Fibroblast of skin of left quadriceps (primary cell): Measurements from ENCODE around the gene IZUMO4.

ENCODE experiments used
- DNase-seq, 2 experiments: peaks; one replicate each; pipeline ENCODE4 v3.0.0-alpha.2; 2013; ENCODE audit warnings: low read depth in 2 of 2

IZUMO4 gene

DNA sequence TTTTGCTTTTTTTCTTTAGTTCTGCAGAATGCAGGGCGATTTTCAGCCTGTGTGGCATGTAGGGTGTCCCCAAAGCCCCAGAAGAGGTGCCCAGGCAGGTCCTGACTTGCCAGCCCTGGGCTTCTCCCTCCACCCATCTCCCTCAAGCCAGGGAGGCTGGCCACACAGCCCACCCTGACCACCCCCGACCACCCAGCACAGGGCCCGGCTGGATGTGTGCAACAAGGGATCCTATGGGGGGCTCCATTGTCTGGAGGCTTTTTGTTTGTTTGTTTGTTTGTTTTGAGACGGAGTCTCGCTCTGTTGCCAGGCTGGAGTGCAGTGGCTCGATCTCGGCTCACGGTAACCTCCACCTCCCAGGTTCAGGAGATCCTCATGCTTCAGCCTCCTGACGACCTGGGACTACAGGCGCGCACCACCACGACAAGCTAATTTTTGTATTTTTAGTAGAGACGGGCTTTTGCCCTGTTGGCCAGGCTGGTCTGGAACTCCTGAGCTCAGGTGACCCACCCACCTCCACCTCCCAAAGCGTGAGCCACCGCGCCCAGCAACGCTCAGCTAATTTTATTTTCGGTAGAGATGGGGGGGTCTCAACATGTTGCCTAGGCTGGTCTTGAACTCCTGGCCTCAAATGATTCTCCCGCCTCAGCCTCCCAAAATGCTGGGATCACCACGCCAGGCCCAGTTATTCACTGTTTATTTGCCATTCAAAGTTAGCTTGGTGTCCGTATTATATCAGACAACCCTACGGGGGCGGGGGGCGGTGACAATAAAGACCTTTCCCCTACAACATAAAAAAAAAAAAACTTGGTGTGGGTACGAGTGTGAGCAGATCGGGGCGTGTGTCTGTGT lies 37.9 kb upstream of the IZUMO4 start:
- no peak for DNase-seq

DNA sequence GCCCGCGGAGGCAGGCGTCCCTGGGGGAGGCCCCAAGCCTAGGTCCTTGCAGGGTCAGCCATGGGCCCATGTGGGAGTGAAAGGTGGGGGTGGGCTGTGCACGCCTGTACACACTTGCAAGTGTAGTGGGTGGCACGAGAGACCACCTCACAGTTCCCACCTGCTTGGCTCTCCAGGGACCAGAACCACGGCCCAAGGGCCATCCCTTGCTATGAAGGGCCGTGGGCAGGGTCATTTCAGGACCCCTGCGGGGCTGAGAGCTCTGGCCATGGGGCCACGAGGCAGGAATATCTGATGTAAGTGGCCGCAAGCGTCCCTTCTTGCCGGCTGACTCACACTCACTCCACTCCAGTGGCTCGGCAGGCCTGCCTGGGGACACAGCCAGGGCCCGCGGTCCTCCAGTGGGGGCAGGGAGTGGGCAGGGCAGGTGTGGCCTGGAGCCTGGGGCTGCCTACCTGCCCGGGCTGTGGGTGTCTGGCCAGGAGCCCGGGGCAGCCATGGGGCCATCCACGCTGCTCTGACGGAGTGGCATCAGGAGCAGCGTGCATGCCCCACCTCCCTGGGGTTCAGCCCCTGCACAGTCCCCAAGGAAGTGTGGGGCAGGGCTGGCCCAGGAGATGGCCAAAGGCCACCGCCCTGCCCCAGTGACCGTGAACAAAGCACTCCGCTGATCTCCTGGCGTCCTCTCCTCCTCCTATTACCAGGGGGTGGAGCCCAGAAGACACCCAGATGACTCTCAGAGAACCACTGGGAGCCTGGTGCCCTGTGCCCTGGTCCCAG lies 37.1 kb upstream of the IZUMO4 start:
- peak; percentile 9 to 18 for DNase-seq

DNA sequence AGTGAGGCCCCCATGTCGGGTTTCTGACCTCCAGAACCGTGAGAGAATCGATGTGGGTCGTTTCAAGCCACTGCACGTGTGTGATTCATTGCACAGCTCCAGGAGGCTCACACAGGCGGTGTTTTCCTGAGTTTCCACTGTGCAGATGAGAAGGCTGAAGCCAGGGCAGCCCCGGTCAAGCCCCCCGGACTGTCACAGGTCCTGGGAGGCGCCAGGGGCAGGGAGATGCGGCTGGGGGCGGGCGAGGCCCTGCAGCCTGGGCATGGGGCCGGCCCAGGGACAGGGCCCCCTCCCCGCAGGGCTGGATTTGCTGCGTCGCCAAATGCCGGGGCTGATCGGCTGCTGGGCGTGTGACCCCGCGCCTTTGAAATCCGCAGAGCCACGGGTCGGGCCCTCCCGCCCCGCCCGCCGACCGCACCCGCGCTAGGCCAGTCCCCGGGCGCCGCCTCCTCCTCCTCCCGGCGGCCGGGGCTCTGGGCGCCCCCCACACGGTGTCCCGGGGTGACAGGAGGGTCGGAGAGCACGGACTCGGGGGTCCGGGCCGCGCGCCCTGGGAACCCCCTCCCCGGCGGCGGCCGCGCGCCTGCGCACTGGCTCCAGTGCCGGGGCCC lies 35.7 kb upstream of the IZUMO4 start:
- DNase-seq = peak; percentile 6 to 9

DNA sequence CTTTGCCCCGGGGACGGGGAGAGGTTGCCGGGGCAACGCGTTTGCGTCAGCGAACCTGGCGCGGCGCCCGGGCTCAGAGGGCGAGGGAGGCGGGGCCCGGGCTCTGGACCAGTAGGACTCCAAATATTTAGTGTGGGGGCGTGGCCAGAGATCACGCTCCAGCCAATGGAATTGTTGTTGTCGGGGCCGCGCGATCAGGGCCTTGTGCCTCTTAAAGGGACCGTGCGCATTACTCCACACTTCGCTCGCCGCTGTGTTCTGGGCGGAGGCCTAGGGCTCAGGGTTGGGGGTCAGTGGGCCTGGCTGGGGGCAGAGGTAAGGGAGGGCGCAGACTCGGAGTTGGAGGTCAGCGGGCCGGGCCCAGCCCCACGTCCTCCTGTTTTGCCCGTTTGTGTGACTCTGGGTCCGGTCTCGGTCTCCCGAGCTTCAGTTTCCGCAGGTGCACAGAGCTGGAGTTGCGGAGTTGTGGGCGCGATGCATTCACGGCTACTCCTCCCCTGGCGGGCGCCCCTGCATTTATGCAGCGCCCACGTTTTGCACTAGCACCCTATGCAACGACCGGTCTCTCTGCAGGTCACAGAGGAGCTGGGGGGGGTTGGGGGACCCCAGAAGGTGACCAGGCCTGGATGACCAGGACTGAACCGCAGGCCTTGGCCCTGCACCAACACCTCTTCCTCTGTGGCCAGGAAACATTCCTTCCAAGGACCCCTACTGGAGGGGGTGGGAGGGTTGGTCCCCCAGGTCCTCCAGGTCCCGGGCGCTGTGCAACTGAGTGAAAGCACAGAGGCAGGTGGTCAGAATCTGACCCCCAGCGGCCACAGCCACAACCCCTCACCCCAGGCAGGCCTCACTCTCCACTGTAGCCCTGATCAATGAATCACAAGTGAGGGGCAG lies 35.0 kb upstream of the IZUMO4 start:
- peak; percentile 94 to 95 for DNase-seq

DNA sequence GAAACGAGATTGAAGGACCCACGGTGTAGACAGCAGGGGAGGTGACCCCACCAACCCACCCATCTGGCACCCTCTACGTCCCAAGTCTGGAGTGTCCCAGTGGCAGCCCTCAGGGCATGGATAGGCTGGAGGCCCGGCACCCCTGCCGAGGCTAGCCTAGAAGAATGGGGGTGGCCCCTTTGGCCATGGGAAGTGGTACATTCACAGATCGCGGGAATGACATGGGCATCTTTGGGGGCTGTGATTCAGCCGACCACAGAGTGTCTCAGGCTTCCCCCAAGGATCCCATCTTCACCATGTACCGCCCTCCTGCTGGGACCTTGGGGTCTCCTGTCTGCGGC lies 34.4 kb upstream of the IZUMO4 start:
- DNase-seq = no peak

DNA sequence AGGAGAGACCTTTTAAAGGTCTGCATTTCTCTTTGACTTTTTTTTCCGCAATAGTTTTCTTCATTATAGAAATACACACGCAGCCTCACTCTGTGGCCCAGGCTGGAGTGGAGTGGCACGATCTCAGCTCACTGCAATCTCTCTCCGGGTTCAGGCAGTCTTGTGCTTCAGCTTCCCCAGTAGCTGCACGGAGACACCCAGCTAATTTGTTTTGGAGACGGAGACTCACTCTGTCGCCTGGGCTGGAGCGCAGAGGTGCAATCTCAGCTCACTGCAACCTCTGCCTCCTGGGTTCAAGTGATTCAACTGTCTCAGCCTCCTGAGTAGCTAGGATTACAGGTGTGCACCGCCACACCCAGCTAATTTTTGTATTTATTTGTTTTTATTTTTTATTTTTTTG lies 33.9 kb upstream of the IZUMO4 start:
- no peak for DNase-seq

DNA sequence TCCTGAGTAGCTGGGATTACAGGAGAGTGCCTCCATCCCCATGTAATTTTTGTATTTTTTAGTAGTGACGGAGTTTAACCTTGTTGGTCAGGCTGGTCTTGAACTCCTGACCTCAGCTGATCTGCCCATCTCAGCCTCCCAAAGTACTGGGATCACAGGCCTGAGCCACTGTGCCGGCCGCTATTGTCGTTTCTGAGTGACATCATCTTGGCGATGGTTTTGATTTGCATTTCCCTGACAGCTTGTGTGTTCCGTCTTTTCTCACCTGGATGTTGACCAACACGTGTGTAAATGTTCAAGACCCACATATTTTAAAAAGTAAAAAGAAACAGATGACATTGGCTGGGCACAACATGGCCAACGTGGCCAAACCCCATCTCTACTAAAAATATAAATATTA lies 32.9 kb upstream of the IZUMO4 start:
- DNase-seq = no peak

DNA sequence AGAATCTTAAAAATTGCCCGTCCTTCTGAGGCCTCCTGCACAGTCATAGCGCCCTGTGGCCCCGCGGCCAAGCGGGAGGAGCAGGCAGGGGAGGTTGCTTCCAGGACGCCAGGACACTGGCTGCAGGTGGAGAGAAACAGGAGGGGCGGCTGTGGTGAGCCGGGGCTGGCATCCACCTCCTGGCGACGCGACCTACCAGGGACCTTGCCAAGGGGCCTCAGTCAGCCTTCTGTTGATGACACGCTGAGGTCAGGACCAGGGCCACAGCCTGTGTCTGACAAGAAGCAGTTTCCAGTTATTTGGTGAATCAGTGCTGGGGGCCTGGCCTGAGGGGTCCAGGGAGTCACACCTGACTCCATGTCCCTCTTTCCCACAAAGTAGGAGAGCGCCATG lies 32.3 kb upstream of the IZUMO4 start:
- DNase-seq = no peak

DNA sequence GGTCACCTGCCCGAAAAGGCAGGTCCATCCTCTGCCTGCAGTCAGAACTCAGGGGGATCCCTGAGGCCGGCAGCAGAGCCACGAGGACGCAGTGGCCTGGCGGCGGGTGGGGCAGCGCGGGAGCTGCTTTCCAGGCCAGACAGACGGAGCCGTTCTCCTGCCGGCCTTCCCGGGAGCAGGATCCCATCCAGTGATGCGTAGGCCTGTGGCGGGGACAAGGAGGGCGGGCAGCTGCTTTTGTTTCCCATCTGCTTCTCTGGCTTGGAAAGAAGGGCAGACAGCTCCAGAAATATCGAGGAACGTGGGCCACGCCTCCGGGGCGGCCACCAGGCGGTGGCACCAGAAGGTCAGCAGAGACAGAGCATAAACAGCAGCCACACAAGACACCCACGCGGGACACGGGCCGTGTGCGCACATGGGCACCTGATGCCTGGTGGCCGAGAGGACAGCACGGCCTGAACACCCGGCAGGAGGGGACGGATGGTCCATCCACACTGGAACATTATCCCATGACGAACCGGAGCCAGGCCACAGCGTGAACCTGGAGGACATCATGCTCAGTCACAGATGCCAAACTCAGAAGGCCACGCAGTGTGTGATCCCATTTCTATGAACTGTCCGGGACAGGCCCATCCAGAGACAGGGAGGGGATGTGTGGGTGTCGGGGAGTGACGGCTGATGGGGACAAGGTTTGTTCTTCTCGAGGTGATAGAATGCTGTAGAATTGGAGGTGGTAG lies 31.8 kb upstream of the IZUMO4 start:
- DNase-seq = no peak

DNA sequence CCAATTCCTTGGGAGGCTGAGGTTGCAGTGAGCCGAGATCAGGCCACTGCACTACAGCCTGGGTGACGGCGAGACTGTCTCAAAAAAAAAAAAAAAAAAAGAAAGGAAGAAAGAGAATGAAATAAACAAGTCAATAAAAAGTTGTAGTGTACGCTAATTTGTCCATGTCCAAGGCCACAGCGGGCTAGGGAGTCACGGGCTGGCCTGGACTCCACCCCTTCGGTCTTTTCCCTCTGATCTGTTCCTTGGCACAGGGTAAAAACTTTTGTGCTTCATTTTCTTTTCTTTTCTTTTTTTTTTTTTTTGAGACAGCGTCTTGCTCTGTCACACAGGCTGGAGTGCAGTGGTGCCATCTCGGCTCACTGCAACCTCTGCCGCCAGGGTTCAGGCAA lies 26.3 kb upstream of the IZUMO4 start:
- no peak for DNase-seq

DNA sequence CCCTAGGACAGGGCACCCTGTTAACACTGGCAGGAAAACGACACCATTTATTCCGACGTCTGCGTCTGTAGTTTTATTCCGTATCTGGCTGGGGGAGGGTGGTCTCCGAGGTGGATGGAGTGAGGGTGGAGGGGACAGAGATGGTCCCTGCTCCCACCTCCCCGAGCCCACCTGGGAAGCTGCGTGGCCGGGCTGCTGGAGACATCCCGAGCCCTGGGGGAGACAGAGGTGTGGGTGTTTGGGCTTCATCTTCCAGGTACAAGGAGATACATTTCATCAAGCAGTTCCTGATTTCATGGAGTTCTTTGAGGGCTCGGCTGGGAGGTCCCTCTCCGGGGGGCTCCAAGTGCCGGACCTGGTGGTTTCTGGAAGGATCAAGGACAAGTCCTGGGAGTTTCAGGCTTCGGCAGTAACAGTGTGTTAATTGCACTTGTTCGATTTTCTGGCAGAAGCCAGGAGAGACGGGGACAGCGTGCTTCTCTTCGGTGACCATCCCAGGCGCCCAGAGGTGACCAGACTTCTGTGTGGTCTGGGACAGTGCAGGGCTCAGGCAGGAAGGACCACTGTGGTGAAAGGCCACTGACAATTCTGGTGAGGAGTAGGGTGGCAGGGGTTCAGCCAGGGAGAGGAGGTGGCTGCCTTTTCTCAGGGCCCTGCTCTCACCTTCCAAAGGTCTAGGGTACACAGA lies 25.6 kb upstream of the IZUMO4 start:
- no peak for DNase-seq

DNA sequence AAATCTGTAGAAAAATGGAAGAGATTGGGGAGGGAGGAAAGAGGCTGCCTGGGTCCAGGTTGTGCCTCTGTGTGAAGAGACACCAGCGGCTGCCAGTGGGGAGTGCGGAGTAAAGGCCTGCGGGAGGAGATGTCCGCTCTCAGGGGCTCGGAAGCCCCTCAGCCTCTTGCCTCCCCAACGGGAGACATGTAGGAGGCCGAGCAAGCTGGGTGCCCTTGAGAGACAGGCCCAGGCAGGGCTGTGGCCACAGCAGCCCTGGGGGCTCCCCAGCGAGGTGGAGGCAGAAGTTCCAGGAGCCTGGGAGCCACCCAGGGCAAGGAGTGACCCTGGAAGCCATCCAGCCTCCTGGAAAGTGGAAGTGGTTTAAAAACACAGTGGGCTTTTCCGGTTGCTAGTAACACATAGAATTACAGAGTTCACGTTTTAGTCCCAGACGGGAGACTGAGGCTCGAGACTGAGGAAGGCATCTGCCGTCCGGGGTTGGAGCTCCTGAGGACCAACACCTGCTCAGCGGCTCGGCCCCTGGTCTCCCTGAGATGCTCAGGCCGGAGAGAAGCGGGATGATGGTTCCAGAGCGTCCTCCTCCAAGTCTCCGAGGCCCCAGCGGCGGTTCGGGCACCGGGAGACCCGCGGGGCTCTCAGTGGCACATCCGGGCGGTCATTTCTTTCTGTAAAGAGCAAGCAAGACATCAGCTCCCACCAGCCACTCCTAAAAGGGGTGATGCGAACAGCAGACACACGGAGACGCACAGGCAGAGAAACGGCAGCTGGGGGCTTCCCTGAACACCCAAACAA lies 23.8 kb upstream of the IZUMO4 start:
- DNase-seq = no peak

DNA sequence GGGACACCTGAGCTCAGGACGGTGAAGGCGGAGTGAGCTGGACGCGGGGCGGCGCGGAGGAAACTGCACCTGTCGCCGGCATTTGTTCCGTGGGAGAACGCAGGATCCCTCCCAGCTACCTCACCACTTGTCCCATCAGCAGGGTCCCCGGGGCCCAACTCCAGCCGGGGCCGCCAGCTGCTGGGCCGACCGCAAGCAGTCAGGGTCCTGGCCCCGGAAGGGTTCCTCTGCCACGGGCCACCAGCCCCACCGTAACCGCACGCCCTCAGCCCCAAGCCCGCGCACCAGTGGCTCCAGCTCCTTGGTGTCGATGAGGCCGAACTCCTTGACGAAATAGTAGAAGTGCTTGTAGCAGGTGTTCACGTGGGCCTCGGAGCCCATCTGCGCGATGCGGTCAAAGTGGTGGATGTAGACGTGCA lies 20.2 kb upstream of the IZUMO4 start:
- no peak for DNase-seq

DNA sequence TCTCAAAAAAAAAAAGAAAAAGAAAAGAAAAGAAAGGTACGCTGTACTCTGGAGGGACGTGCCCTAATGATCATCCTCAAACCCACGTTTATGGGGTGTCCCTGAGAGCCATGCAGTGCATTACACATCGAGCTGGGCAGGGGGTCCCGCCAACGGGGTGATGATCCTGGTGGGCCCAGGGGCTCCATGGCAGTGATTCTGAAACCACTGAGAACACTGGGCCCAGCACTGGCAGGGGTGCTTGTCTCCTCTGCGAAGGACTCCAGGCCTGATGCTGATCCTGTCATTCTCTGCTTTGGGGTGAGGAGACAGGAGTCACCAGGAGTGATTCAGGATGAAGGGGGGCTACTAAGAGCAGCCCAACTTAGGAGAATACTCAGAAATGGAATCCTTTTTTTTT lies 19.3 kb upstream of the IZUMO4 start:
- DNase-seq = no peak

DNA sequence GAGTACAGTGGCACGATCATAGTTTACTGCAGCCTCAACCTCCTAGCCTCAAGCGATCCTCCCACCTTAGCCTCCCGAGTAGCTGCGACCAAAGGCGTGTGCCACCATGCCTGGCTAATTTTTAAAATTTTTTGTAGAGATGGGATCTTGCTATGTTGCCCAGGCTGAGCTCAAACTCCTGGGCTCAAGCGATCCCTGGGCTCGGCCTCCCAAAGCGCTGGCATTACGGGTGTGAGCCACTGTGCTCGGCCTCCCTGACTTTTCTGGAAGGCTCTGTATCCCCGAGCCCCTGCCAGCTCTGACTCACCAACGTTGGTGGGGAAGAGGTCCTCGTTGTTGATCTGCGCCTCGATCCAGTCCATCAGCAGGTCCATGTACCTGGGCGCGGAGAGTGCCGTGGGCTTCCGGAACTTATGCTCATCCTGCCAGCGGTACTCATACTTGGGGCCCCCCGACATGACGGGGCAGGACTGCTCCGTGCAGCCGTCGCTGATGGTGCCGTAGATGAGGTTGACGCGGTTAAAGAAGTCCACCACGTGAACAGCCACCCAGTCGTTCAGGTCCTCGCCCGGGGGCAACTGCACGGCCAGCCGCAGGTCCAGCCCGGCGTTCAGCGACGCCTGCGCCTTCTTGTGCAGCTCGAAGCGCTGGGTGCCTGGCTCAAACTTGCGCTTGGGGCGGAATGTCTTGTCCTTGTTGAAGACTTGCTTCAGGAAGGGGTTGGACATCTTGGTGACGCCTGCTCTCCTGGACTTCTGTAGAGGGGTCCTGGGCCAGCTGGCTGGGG lies 18.7 kb upstream of the IZUMO4 start:
- DNase-seq = no peak

DNA sequence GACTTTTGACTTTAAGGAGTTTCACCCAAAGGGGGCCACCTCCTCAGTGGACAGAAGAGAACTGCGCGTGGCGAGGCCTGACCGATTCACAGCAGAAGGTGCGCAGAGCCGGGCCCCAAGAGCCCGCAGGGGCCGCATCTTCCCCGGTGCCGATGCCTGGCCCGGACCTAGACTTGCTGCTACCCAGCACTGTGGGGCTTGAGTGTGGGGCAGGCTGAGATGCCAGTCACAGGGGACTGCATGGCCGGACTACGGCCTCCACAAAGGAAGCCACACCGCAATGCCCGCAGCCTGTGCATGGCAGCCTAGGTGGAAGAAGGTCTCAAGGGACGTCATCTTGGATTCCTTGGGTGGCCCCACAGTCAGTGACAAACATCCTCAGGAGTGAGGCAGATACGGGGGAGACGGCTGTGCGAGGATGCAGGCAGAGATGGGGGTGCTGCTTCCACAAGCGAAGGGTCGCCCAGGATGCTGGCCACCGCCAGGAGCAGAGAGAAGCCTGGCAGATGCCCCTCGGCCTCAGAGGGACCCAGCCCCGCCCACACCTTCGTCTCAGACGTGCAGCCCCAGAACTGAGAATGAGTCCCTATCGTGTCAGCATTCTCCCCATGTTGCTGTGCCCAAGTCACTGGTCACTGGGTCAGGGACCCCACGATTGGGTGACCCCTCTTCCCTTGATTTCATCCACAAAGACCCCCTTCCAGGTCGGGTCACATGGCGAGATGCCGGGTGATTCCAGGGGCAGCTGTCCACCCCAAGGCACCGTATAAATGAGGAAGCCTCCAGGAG lies 17.4 kb upstream of the IZUMO4 start:
- no peak for DNase-seq

DNA sequence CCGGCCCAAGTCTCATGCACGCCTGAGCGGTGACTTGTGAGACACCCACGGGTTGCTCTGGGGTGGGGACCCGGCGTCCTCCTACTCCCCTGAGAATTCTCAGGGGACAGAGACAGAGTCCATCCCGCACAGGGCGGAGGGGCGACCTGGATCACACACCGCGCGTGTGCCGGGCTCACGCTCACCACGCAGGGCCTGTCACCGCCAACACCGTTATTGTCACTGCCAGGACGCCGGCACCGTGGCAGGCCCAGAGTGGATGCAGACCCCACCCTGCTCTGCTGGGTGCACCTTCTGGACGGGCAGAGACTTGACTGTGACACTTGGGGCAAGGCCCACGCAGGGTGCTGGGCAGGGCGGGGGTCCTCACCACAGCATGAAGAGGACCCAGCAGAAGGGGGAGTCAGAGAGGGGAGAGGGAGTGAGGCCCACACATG lies 16.8 kb upstream of the IZUMO4 start:
- no peak for DNase-seq
